Astrocyte of the spinal cord (primary cell): ENCODE data around the gene CFAP119.

Experiments used
- DNase-seq: peaks from one replicate; pipeline ENCODE4 v3.0.0; 2011; ENCODE audit warnings: low read depth, low spot score
- H3K4me3 ChIP-seq: 2 replicates; pipeline ENCODE4 v1.5.1; 2011; ENCODE audit warnings: low read depth, mild to moderate bottlenecking, low read length, moderate library complexity
- in situ Hi-C: cut with HindIII; loops from 2 replicates; pipeline ENCODE4 v1.10.0; 2017; ENCODE audit warnings: low sequenced_read_pairs
- TF ChIP-seq, protein P1 (sequence below): IDR thresholded peaks from 2 replicates; pipeline ENCODE4 v1.5.1; 2012; ENCODE audit warnings: low read depth, mild to moderate bottlenecking, low read length, inconsistent platforms

The CFAP119 gene

DNA sequence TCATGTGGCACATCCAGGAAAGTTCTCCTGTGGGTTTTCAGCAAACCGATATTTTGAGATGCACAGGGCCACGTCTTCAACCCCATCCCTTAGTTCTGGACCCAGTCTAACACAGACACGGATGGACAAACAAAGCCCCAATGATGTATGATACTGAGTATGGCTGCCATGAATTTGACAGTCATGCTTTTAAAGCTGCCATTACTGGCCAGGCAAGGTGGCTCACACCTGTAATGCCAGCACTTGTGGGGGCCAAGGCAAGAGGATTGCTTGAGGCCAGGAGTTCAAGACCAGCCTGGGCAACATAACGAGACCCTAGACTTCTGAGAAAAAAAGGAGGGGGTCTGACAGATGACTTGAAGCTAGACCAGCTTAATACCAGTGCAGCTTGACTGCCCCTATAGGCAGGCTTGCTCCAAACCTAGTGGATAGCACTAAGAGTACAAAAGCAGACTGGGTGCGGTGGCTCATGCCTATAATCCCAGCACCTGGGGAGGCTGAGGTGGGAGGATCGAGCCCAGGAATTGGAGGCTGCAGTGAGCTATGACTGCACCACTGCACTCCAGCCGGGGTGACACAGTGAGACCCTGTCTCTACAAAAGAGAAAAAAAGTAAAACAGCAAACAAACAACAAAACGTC lies 35.9 kb upstream of the CFAP119 start:
- TF ChIP-seq, protein P1, sequence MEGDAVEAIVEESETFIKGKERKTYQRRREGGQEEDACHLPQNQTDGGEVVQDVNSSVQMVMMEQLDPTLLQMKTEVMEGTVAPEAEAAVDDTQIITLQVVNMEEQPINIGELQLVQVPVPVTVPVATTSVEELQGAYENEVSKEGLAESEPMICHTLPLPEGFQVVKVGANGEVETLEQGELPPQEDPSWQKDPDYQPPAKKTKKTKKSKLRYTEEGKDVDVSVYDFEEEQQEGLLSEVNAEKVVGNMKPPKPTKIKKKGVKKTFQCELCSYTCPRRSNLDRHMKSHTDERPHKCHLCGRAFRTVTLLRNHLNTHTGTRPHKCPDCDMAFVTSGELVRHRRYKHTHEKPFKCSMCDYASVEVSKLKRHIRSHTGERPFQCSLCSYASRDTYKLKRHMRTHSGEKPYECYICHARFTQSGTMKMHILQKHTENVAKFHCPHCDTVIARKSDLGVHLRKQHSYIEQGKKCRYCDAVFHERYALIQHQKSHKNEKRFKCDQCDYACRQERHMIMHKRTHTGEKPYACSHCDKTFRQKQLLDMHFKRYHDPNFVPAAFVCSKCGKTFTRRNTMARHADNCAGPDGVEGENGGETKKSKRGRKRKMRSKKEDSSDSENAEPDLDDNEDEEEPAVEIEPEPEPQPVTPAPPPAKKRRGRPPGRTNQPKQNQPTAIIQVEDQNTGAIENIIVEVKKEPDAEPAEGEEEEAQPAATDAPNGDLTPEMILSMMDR = no peak
- in situ Hi-C loops = loop anchor here (25.0 kb wide), 1 partner anchor 90 kb away; the partner anchor contains the start of genes BCL7C and CTF1
- H3K4me3 ChIP-seq = no peak overlapping the region
- no peak for DNase-seq

DNA sequence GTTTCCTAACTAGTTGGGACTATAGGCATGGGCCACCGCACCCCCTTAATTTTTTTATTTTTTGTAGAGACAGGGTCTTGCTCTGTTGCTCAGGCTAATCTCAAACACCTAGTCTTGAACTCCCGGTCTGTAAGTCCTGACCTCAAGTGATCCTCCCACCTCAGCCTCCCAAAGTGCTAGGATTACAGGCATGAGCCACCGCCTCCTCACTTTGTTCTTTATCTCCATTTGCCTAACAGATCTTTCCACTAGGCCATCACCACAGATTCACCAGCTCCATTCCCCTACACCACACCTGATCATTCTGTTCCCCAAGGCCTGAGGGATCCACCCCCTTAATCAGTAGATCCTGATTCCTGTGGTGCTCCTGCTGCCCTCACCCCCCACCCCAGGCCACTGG lies 32.8 kb upstream of the CFAP119 start:
- in situ Hi-C loops = loop anchor here (25.0 kb wide), 1 partner anchor 93 kb away; the partner anchor contains the start of genes BCL7C and CTF1
- TF ChIP-seq, protein P1 = no peak
- no peak for DNase-seq
- H3K4me3 ChIP-seq = no peak overlapping the region

DNA sequence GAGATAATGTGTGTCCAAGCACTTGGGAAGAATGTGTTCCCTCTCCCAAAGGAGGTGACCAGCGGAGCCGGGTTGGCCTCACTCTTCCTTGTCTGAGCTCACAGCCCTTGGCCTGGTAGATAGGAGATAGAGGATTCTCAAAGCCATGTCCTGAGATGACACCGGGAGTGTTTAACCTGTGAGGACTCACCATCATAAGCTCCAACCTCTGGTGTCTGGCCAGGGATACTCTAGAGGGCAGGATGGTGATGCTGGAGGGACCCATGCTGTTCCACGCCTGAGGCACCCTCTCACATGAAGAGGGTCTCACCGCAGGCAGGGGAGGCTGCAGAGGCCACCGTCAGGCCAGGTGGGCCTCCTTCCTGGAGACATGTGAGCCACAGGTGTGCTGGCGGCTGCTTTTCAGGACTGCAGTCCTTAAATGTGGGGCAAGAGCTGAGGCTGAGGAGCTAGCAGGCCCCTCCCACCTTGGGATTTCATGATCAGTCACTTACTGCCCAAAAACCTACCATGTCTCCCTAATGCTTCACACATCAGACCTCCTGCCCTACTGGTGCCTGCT lies 31.7 kb upstream of the CFAP119 start:
- DNase-seq = no peak
- in situ Hi-C loops = loop anchor here (25.0 kb wide), 1 partner anchor 94 kb away; the partner anchor contains the start of genes BCL7C and CTF1
- TF ChIP-seq, protein P1 = no peak
- H3K4me3 ChIP-seq = no peak overlapping the region

GRCh38 chr16:30787613-30788378 lies 25.9 kb upstream of the CFAP119 start:
- H3K4me3 ChIP-seq = peak overlapping the region; percentile 97
- DNase-seq = no peak
- TF ChIP-seq, protein P1 = no peak
- in situ Hi-C loops = loop anchor here (25.0 kb wide), 1 partner anchor 100 kb away; the partner anchor contains the start of genes BCL7C and CTF1

DNA sequence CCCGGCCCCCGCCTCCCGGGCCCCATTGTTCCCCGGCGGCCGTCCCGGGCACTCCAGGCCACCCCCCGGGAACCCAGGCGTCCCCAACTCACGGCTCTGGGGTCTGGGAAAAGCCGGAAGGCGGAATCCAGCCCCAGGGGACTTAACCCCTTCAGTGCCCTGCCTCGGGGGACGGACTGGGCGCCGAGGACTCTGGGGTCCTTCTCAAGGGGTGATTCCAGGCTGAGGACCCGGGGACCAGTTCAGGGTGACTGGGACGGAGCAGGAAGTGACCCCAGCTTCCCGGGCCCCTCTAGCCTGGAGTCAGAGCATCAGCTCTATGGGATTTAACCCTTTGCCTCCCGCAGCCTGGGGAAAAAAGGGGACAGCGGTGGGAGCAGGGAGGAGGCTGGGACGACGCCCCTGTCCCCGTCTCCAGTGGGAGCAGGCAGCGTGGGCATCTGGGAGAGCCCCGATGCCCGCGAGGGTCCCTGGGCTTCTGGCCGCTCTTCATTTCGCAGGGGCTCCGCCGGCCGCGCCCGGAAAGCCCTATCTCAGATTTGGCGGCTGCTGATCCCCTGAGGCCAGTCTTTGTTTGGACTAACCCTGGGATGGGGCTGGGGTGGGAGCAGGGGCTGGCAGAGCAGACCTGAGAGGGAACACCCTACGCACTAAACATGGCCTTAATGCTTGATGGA lies 25.2 kb upstream of the CFAP119 start, which contains the start of gene ZNF629:
ZNF629 (minus strand) TSS at position 270 of the 677 bp plus-strand sequence. CDS start 2,723 bp downstream, outside the sequence.
- peak within 1 kb of the TSS; percentile 97 for H3K4me3 ChIP-seq
- DNase-seq = peak; percentile 71
- in situ Hi-C loops = loop anchor here (25.0 kb wide), 1 partner anchor 100 kb away; the partner anchor contains the start of genes BCL7C and CTF1
- TF ChIP-seq, protein P1 = no peak
